ENCODE data around the gene PLXND1.

DNA sequence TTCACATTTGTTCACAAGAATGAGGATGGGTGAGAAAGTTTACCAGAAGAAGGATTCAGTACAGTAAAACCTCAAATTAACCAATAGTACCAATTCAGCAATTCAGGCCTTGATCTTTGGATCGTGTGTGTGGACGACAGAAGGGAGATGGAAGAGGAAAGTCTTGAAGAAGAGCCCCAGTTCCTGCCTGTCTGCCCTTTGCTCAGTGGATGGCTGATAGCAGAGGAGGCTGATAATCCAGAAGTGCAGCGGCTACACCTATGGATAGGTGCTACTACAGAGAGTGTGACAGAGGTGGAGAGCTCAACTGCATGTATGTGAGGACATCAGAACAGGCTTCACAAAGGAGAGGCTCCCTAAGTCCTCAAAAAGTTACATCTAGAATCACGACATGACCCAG is 29.2 kb upstream of the PLXND1 start:
- no peak for TF ChIP-seq POLR2A (IDR thresholded peaks at IDR 0.05)
- TF ChIP-seq, protein P1, sequence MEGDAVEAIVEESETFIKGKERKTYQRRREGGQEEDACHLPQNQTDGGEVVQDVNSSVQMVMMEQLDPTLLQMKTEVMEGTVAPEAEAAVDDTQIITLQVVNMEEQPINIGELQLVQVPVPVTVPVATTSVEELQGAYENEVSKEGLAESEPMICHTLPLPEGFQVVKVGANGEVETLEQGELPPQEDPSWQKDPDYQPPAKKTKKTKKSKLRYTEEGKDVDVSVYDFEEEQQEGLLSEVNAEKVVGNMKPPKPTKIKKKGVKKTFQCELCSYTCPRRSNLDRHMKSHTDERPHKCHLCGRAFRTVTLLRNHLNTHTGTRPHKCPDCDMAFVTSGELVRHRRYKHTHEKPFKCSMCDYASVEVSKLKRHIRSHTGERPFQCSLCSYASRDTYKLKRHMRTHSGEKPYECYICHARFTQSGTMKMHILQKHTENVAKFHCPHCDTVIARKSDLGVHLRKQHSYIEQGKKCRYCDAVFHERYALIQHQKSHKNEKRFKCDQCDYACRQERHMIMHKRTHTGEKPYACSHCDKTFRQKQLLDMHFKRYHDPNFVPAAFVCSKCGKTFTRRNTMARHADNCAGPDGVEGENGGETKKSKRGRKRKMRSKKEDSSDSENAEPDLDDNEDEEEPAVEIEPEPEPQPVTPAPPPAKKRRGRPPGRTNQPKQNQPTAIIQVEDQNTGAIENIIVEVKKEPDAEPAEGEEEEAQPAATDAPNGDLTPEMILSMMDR (IDR thresholded peaks at IDR 0.05): no peak
